Fibroblast of lung (primary cell): ENCODE results near the gene TSPOAP1. TPM values are rescaled to one million over a fixed set of nuclear protein-coding genes. Genes with fewer than 3 reads are reported as not detected.

Experiments used
- DNase-seq, 2 donors: peaks; one replicate each; pipeline versions ENCODE4 v3.0.0 to v3.0.0-alpha.2; 2010; ENCODE audit warnings: low read depth in 2 of 2
- H2AFZ ChIP-seq: 2 replicates; pipeline ENCODE4 v1.5.1; 2012; ENCODE audit warnings: low read length, control low read depth, inconsistent platforms
- H3K27ac ChIP-seq: 2 replicates; pipeline ENCODE4 v1.5.1; 2011; ENCODE audit warnings: low read length, control low read depth; ENCODE audit not compliant: insufficient read depth
- H3K27me3 ChIP-seq: 2 replicates; pipeline ENCODE4 v1.5.1; 2011; ENCODE audit warnings: mild to moderate bottlenecking, low read length; ENCODE audit not compliant: control insufficient read depth, insufficient read depth
- H3K36me3 ChIP-seq: 2 replicates; pipeline ENCODE4 v1.5.1; 2011; ENCODE audit warnings: low read length; ENCODE audit not compliant: control insufficient read depth, insufficient read depth
- H3K4me1 ChIP-seq: 2 replicates; pipeline ENCODE4 v1.5.1; 2011; ENCODE audit warnings: low read length; ENCODE audit not compliant: control insufficient read depth, insufficient read depth; ENCODE audit errors: extremely low read depth
- H3K4me2 ChIP-seq: 2 replicates; pipeline ENCODE4 v1.5.1; 2011; ENCODE audit warnings: low read length, control low read depth; ENCODE audit not compliant: insufficient read depth; ENCODE audit errors: extremely low read depth
- H3K4me3 ChIP-seq, 4 experiments: fragments of 200-600 bp in 1 of 4; sonication (generic) in 1 of 4; replicated peaks in 1 of 4; 2 replicates each; pipeline ENCODE4 v1.5.1; 2011 to 2016; ENCODE audit warnings: low read length in 4 of 4, low read depth in 3 of 4, mild to moderate bottlenecking in 3 of 4, control low read depth in 2 of 4, inconsistent platforms in 1 of 4, mixed read lengths in 1 of 4; ENCODE audit not compliant: insufficient read depth in 1 of 4; ENCODE audit errors: control extremely low read depth in 1 of 4
- H3K79me2 ChIP-seq: 2 replicates; pipeline ENCODE4 v1.5.1; 2012; ENCODE audit warnings: mild to moderate bottlenecking, low read length, inconsistent platforms; ENCODE audit not compliant: control insufficient read depth, insufficient read depth
- H3K9ac ChIP-seq: 2 replicates; pipeline ENCODE4 v1.5.1; 2011; ENCODE audit warnings: mild to moderate bottlenecking, low read length, control low read depth; ENCODE audit not compliant: insufficient read depth
- H3K9me3 ChIP-seq: 2 replicates; pipeline ENCODE4 v1.5.1; 2012; ENCODE audit warnings: low read depth, low read length; ENCODE audit not compliant: control insufficient read depth, insufficient read depth
- H4K20me1 ChIP-seq: 2 replicates; pipeline ENCODE4 v1.5.1; 2011; ENCODE audit warnings: low read length; ENCODE audit not compliant: control insufficient read depth, insufficient read depth; ENCODE audit errors: extremely low read depth
- EZH2 ChIP-seq: IDR thresholded peaks from 2 replicates; pipeline ENCODE4 v1.5.1; 2012; ENCODE audit warnings: low read length, control low read depth, mild to moderate bottlenecking; ENCODE audit errors: missing control alignments
- polyA minus RNA-seq: library from RNA; depleted of rRNA, polyadenylated mRNA; stranded (reverse); fragments of >200 nt; gene quantifications from 2 replicates; pipeline ENCODE4 v1.2.3, GENCODE V29; 2011; ENCODE audit warnings: low replicate concordance
- polyA plus RNA-seq, 2 donors: library from polyadenylated mRNA; depleted of rRNA in 1 of 2; stranded (reverse) in 1 of 2; unstranded in 1 of 2; fragments of >200 nt; gene quantifications; 2 replicates each; pipeline ENCODE4 v1.2.1, GENCODE V29; 2011 to 2012; ENCODE audit warnings: missing spikeins in 1 of 2
- total RNA-seq: library from RNA; depleted of rRNA; stranded (reverse); fragments of >200 nt; gene quantifications from 2 replicates; pipeline ENCODE4 v1.2.1, GENCODE V29; 2014
- TF ChIP-seq, protein P1 (sequence below), 2 donors: IDR thresholded peaks in 1 of 2; conservative IDR thresholded peaks in 1 of 2; 1 replicate in 1 of 2; 2 replicates in 1 of 2; pipeline ENCODE4 v1.5.1; 2011 to 2012; ENCODE audit warnings: low read length in 2 of 2, control low read depth in 1 of 2, inconsistent platforms in 1 of 2, low read depth in 1 of 2, mild to moderate bottlenecking in 1 of 2

Gene TSPOAP1, protein sequence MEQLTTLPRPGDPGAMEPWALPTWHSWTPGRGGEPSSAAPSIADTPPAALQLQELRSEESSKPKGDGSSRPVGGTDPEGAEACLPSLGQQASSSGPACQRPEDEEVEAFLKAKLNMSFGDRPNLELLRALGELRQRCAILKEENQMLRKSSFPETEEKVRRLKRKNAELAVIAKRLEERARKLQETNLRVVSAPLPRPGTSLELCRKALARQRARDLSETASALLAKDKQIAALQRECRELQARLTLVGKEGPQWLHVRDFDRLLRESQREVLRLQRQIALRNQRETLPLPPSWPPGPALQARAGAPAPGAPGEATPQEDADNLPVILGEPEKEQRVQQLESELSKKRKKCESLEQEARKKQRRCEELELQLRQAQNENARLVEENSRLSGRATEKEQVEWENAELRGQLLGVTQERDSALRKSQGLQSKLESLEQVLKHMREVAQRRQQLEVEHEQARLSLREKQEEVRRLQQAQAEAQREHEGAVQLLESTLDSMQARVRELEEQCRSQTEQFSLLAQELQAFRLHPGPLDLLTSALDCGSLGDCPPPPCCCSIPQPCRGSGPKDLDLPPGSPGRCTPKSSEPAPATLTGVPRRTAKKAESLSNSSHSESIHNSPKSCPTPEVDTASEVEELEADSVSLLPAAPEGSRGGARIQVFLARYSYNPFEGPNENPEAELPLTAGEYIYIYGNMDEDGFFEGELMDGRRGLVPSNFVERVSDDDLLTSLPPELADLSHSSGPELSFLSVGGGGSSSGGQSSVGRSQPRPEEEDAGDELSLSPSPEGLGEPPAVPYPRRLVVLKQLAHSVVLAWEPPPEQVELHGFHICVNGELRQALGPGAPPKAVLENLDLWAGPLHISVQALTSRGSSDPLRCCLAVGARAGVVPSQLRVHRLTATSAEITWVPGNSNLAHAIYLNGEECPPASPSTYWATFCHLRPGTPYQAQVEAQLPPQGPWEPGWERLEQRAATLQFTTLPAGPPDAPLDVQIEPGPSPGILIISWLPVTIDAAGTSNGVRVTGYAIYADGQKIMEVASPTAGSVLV (N-terminal part only)
- total RNA-seq (4.0 and 4.9 TPM in 2 replicates), polyA plus RNA-seq (0.23 and 0.24 TPM in 2 replicates), polyA minus RNA-seq (0.08 and 0.15 TPM in 2 replicates)
- 0.13 and 0.36 TPM in 2 replicates for polyA plus RNA-seq (2012)

GRCh38 chr17:58328195-58329034, at the start of gene TSPOAP1:
Gene TSPOAP1 (minus strand): TSS chr17:58328795. CDS start chr17:58327920, 875 bp downstream.
- Histone ChIP-seq H3K27ac (no peak within 1 kb of the TSS), H3K36me3 (no peaks in the 10 kb centered on the region), H3K4me2 (no peak within 1 kb of the TSS), H3K4me1 (no peaks in the 10 kb centered on the region), H3K79me2 (no peaks in the 10 kb centered on the region), H4K20me1 (no peaks in the 10 kb centered on the region), H3K9ac (no peak within 1 kb of the TSS), H3K9me3 (no peaks in the 10 kb centered on the region), H3K4me3 (no peak within 1 kb of the TSS), H2AFZ (no peak within 1 kb of the TSS), H3K27me3 (peaks cover 18% of the 10 kb centered on the region)
- no peak for DNase-seq
- no peak for TF ChIP-seq EZH2
- TF ChIP-seq, protein P1, sequence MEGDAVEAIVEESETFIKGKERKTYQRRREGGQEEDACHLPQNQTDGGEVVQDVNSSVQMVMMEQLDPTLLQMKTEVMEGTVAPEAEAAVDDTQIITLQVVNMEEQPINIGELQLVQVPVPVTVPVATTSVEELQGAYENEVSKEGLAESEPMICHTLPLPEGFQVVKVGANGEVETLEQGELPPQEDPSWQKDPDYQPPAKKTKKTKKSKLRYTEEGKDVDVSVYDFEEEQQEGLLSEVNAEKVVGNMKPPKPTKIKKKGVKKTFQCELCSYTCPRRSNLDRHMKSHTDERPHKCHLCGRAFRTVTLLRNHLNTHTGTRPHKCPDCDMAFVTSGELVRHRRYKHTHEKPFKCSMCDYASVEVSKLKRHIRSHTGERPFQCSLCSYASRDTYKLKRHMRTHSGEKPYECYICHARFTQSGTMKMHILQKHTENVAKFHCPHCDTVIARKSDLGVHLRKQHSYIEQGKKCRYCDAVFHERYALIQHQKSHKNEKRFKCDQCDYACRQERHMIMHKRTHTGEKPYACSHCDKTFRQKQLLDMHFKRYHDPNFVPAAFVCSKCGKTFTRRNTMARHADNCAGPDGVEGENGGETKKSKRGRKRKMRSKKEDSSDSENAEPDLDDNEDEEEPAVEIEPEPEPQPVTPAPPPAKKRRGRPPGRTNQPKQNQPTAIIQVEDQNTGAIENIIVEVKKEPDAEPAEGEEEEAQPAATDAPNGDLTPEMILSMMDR (conservative IDR thresholded peaks at IDR 0.05 in 1 of 2, IDR thresholded peaks at IDR 0.05 in 1 of 2; ENCODE audit: low read depth in 1 of 2, low read length in 2 of 2) = no peak

- Histone ChIP-seq H3K27ac (no peak overlapping the region), H3K79me2 (no peaks in the 10 kb centered on the region), H4K20me1 (no peaks in the 10 kb centered on the region), H3K4me1 (no peaks in the 10 kb centered on the region), H3K9me3 (no peaks in the 10 kb centered on the region), H3K9ac (no peak overlapping the region), H2AFZ (no peak overlapping the region), H3K4me3 (no peak overlapping the region), H3K27me3 (no peaks in the 10 kb centered on the region), H3K4me2 (no peak overlapping the region), H3K36me3 (no peaks in the 10 kb centered on the region)
- TF ChIP-seq, protein P1 (conservative IDR thresholded peaks at IDR 0.05 in 1 of 2, IDR thresholded peaks at IDR 0.05 in 1 of 2; ENCODE audit: low read depth in 1 of 2, low read length in 2 of 2) = no peak
- TF ChIP-seq EZH2 = no peak
- no peak for DNase-seq
These were observed 49.1 kb upstream of the TSPOAP1 start for GRCh38 chr17:58377661-58378060.
